Astrocyte (in vitro differentiated cells and primary cell): ENCODE data around the gene ZNF691. TPM values are rescaled to one million over a fixed set of nuclear protein-coding genes. Genes with fewer than 3 reads are reported as not detected.

Experiments used
- DNase-seq: peaks from one replicate; pipeline ENCODE4 v3.0.0-alpha.2; 2010; ENCODE audit warnings: low read depth
- FAIRE-seq: peaks from 2 replicates; lab custom pipeline; 2011; peaks lifted over from hg19 to GRCh38; lab: Jason Lieb, UNC
- H2AFZ ChIP-seq: 2 replicates; pipeline ENCODE4 v1.6.0; 2012; ENCODE audit warnings: low read depth, low read length, inconsistent platforms
- H3K27ac ChIP-seq: 2 replicates; pipeline ENCODE4 v1.5.1; 2011; ENCODE audit warnings: low read depth, low read length, inconsistent platforms
- H3K27me3 ChIP-seq: 2 replicates; pipeline ENCODE4 v1.6.0; 2011; ENCODE audit warnings: low read length, inconsistent platforms; ENCODE audit not compliant: insufficient read depth
- H3K36me3 ChIP-seq: 2 replicates; pipeline ENCODE4 v1.5.1; 2011; ENCODE audit warnings: low read length, inconsistent platforms; ENCODE audit not compliant: insufficient read depth
- H3K4me1 ChIP-seq: 2 replicates; pipeline ENCODE4 v1.5.1; 2011; ENCODE audit warnings: low read length, inconsistent platforms; ENCODE audit not compliant: insufficient read depth
- H3K4me2 ChIP-seq: 2 replicates; pipeline ENCODE4 v1.6.0; 2012; ENCODE audit warnings: low read length, inconsistent platforms
- H3K4me3 ChIP-seq: 2 replicates; pipeline ENCODE4 v1.5.1; 2011; ENCODE audit warnings: low read depth, mild to moderate bottlenecking, low read length, inconsistent platforms; ENCODE audit not compliant: insufficient read depth
- H3K79me2 ChIP-seq: 2 replicates; pipeline ENCODE4 v1.6.0; 2012; ENCODE audit warnings: mild to moderate bottlenecking, low read length, inconsistent platforms; ENCODE audit not compliant: insufficient read depth
- H3K9ac ChIP-seq: 2 replicates; pipeline ENCODE4 v1.6.0; 2012; ENCODE audit warnings: mild to moderate bottlenecking, low read length, inconsistent platforms
- H3K9me3 ChIP-seq: 2 replicates; pipeline ENCODE4 v1.5.1; 2012; ENCODE audit warnings: low read depth, mild to moderate bottlenecking, low read length, inconsistent platforms; ENCODE audit not compliant: insufficient read depth
- H4K20me1 ChIP-seq: 2 replicates; pipeline ENCODE4 v1.6.0; 2012; ENCODE audit warnings: low read length, inconsistent platforms; ENCODE audit not compliant: insufficient read depth
- H3K27ac Mint-ChIP-seq: one replicate; pipeline ENCODE4 v1.8.0; 2021; ENCODE audit warnings: mild to moderate bottlenecking, mixed read lengths; ENCODE audit not compliant: unreplicated experiment
- H3K27me3 Mint-ChIP-seq: one replicate; pipeline ENCODE4 v1.8.0; 2021; ENCODE audit warnings: low read depth, mixed read lengths; ENCODE audit not compliant: unreplicated experiment
- H3K36me3 Mint-ChIP-seq: one replicate; pipeline ENCODE4 v1.8.0; 2021; ENCODE audit warnings: low read depth, mixed read lengths; ENCODE audit not compliant: unreplicated experiment
- H3K4me1 Mint-ChIP-seq: one replicate; pipeline ENCODE4 v1.8.0; 2021; ENCODE audit warnings: low read depth, mixed read lengths; ENCODE audit not compliant: unreplicated experiment
- H3K4me3 Mint-ChIP-seq: one replicate; pipeline ENCODE4 v1.8.0; 2021; ENCODE audit warnings: mild to moderate bottlenecking, moderate library complexity, mixed read lengths; ENCODE audit not compliant: unreplicated experiment
- H3K9me3 Mint-ChIP-seq: one replicate; pipeline ENCODE4 v1.8.0; 2021; ENCODE audit warnings: mild to moderate bottlenecking, mixed read lengths; ENCODE audit not compliant: unreplicated experiment
- EZH2 ChIP-seq: IDR thresholded peaks from 2 replicates; pipeline ENCODE4 v1.6.1; 2012; ENCODE audit warnings: mild to moderate bottlenecking, low read length, inconsistent platforms; ENCODE audit not compliant: insufficient read depth
- total RNA-seq: library from RNA; stranded (reverse); gene quantifications from 2 replicates; pipeline ENCODE4 v1.2.1, GENCODE V29; 2021
- TF ChIP-seq, protein P1 (sequence below): IDR thresholded peaks from 2 replicates; pipeline ENCODE4 v1.5.1; 2011; ENCODE audit warnings: low read depth, mild to moderate bottlenecking, inconsistent platforms, low read length, moderate library complexity; ENCODE audit not compliant: insufficient read depth

The ZNF691 gene
- total RNA-seq, 1 donor from 2014 or later = 5.8 TPM

- H3K27ac Mint-ChIP-seq = no peak overlapping the region
- Histone ChIP-seq H3K9ac (no peak overlapping the region), H3K4me1 (no peaks in the 10 kb centered on the region), H3K79me2 (no peaks in the 10 kb centered on the region), H3K36me3 (no peaks in the 10 kb centered on the region), H2AFZ (no peak overlapping the region), H3K4me2 (no peak overlapping the region), H3K9me3 (no peaks in the 10 kb centered on the region), H3K27me3 (peaks cover under 1% of the 10 kb centered on the region), H3K4me3 (no peak overlapping the region), H4K20me1 (no peaks in the 10 kb centered on the region), H3K27ac (no peak overlapping the region)
- FAIRE-seq = no peak
- peaks cover 6% of the 10 kb centered on the region for H3K4me1 Mint-ChIP-seq
- peaks cover 12% of the 10 kb centered on the region for H3K36me3 Mint-ChIP-seq
- H3K4me3 Mint-ChIP-seq = no peak overlapping the region
- H3K9me3 Mint-ChIP-seq = peaks cover 10% of the 10 kb centered on the region
- DNase-seq = no peak
- H3K27me3 Mint-ChIP-seq = peaks cover 7% of the 10 kb centered on the region
- TF ChIP-seq, protein P1, sequence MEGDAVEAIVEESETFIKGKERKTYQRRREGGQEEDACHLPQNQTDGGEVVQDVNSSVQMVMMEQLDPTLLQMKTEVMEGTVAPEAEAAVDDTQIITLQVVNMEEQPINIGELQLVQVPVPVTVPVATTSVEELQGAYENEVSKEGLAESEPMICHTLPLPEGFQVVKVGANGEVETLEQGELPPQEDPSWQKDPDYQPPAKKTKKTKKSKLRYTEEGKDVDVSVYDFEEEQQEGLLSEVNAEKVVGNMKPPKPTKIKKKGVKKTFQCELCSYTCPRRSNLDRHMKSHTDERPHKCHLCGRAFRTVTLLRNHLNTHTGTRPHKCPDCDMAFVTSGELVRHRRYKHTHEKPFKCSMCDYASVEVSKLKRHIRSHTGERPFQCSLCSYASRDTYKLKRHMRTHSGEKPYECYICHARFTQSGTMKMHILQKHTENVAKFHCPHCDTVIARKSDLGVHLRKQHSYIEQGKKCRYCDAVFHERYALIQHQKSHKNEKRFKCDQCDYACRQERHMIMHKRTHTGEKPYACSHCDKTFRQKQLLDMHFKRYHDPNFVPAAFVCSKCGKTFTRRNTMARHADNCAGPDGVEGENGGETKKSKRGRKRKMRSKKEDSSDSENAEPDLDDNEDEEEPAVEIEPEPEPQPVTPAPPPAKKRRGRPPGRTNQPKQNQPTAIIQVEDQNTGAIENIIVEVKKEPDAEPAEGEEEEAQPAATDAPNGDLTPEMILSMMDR = no peak
- no peak for TF ChIP-seq EZH2
Observed at GRCh38 chr1:42860339-42861013, 14.1 kb downstream of the ZNF691 start.

GRCh38 chr1:42861014-42861399, 14.6 kb downstream of the ZNF691 start:
- no peak for DNase-seq

More at GRCh38 chr1:42861014-42861399, 14.6 kb downstream of the ZNF691 start:
- no peak overlapping the region for H3K4me2 ChIP-seq
- H3K79me2 ChIP-seq = no peaks in the 10 kb centered on the region
- FAIRE-seq = no peak
- H3K4me3 Mint-ChIP-seq = no peak overlapping the region
- H2AFZ ChIP-seq = no peak overlapping the region
- H3K27ac ChIP-seq = no peak overlapping the region
- H3K27me3 Mint-ChIP-seq = peaks cover 7% of the 10 kb centered on the region
- peaks cover 12% of the 10 kb centered on the region for H3K36me3 Mint-ChIP-seq
- H3K4me1 ChIP-seq = no peaks in the 10 kb centered on the region
- H3K27me3 ChIP-seq = peaks cover 2% of the 10 kb centered on the region
- no peak for TF ChIP-seq EZH2
- TF ChIP-seq, protein P1 = no peak
- H4K20me1 ChIP-seq = no peaks in the 10 kb centered on the region
- no peak overlapping the region for H3K27ac Mint-ChIP-seq
- H3K9me3 Mint-ChIP-seq = peaks cover 10% of the 10 kb centered on the region
- no peak overlapping the region for H3K4me3 ChIP-seq
- no peak overlapping the region for H3K9ac ChIP-seq
- H3K4me1 Mint-ChIP-seq = peaks cover 6% of the 10 kb centered on the region
- no peaks in the 10 kb centered on the region for H3K36me3 ChIP-seq
- no peaks in the 10 kb centered on the region for H3K9me3 ChIP-seq
